WTC11 (cell line): ENCODE measurements around the gene CLDN34. TPM values are rescaled to one million over a fixed set of nuclear protein-coding genes. Genes with fewer than 3 reads are reported as not detected.

Source experiments
- ATAC-seq: fragments of 200-7000 bp; cut with Tn5 transposase; 2 replicates; pipeline ENCODE4 v1.10.0; 2021; ENCODE audit warnings: mild to moderate bottlenecking, moderate library complexity
- CTCF ChIA-PET: fragments of 300-600 bp; sonication (Branson Sonifier 250); formaldehyde crosslinking; loops from one replicate; lab custom pipeline; 2021; ENCODE audit warnings: antibody characterized with exemption; lab: Charles Lee
- POLR2A ChIA-PET: fragments of 350-600 bp; sonication (Branson Sonifier 250); formaldehyde crosslinking; loops from one replicate; lab custom pipeline; 2021; ENCODE audit warnings: antibody characterized with exemption; lab: Charles Lee
- DNase-seq: peaks from one replicate; pipeline ENCODE4 v3.0.0; 2021; ENCODE audit warnings: low spot score
- H3K27ac Mint-ChIP-seq: 2 replicates; pipeline ENCODE4 v1.8.0; 2021; ENCODE audit warnings: mixed read lengths
- H3K27me3 Mint-ChIP-seq: 2 replicates; pipeline ENCODE4 v1.8.0; 2021; ENCODE audit warnings: low read depth, mild to moderate bottlenecking, moderate library complexity, mixed read lengths
- H3K36me3 Mint-ChIP-seq: 2 replicates; pipeline ENCODE4 v1.8.0; 2021; ENCODE audit warnings: mixed read lengths
- H3K4me1 Mint-ChIP-seq: 2 replicates; pipeline ENCODE4 v1.8.0; 2022; ENCODE audit warnings: mixed read lengths
- H3K4me3 Mint-ChIP-seq: 2 replicates; pipeline ENCODE4 v1.8.0; 2021; ENCODE audit warnings: mild to moderate bottlenecking, moderate library complexity, mixed read lengths
- H3K9me3 Mint-ChIP-seq: 2 replicates; pipeline ENCODE4 v1.8.0; 2021; ENCODE audit warnings: mixed read lengths
- CREM ChIP-seq: sonication (generic); formaldehyde crosslinking; IDR thresholded peaks from 2 replicates; pipeline ENCODE4 v1.8.1; 2022; ENCODE audit warnings: mild to moderate bottlenecking, missing genetic modification reagents, moderate library complexity
- E2F1 ChIP-seq: sonication (generic); formaldehyde crosslinking; IDR thresholded peaks from 2 replicates; pipeline ENCODE4 v1.8.0; 2022; ENCODE audit warnings: mild to moderate bottlenecking, missing genetic modification reagents
- ELF4 ChIP-seq: sonication (generic); formaldehyde crosslinking; IDR thresholded peaks from 2 replicates; pipeline ENCODE4 v1.8.1; 2022; ENCODE audit warnings: low read depth, mild to moderate bottlenecking, moderate library complexity, missing genetic modification reagents
- EMX1 ChIP-seq: fragments of 250-450 bp; sonication (Bioruptor Pico); IDR thresholded peaks from 2 replicates; pipeline ENCODE4 v1.8.0; 2021; ENCODE audit warnings: mild to moderate bottlenecking
- ERG ChIP-seq: fragments of 250-450 bp; sonication (Bioruptor Pico); IDR thresholded peaks from 2 replicates; pipeline ENCODE4 v1.8.0; 2021; ENCODE audit warnings: mild to moderate bottlenecking
- ESRRA ChIP-seq: sonication (generic); formaldehyde crosslinking; IDR thresholded peaks from 2 replicates; pipeline ENCODE4 v1.8.1; 2022; ENCODE audit warnings: mild to moderate bottlenecking, missing genetic modification reagents, borderline replicate concordance
- HMGA2 ChIP-seq: fragments of 250-450 bp; sonication (Bioruptor Pico); IDR thresholded peaks from 2 replicates; pipeline ENCODE4 v1.4.0; 2021; ENCODE audit warnings: mild to moderate bottlenecking, moderate library complexity
- JUN ChIP-seq: sonication (generic); formaldehyde crosslinking; IDR thresholded peaks from 2 replicates; pipeline ENCODE4 v1.8.0; 2023; ENCODE audit warnings: mild to moderate bottlenecking, missing genetic modification reagents
- MYBL2 ChIP-seq: sonication (generic); formaldehyde crosslinking; IDR thresholded peaks from 2 replicates; pipeline ENCODE4 v1.8.1; 2023; ENCODE audit warnings: mild to moderate bottlenecking, moderate library complexity, missing genetic modification reagents
- NFYB ChIP-seq: sonication (generic); formaldehyde crosslinking; conservative IDR thresholded peaks from 2 replicates; pipeline ENCODE4 v1.8.0; 2022; ENCODE audit warnings: low read depth, missing genetic modification reagents
- PREB ChIP-seq: sonication (generic); formaldehyde crosslinking; IDR thresholded peaks from 2 replicates; pipeline ENCODE4 v1.8.1; 2022; ENCODE audit warnings: mild to moderate bottlenecking, missing genetic modification reagents, moderate library complexity, borderline replicate concordance
- SMAD3 ChIP-seq: sonication (generic); formaldehyde crosslinking; IDR thresholded peaks from 2 replicates; pipeline ENCODE4 v1.8.0; 2022; ENCODE audit warnings: missing genetic modification reagents, mild to moderate bottlenecking, borderline replicate concordance
- SMAD4 ChIP-seq: sonication (generic); formaldehyde crosslinking; IDR thresholded peaks from 2 replicates; pipeline ENCODE4 v1.8.0; 2022; ENCODE audit warnings: mild to moderate bottlenecking, missing genetic modification reagents
- SOX15 ChIP-seq: fragments of 250-450 bp; sonication (Bioruptor Pico); IDR thresholded peaks from 2 replicates; pipeline ENCODE4 v1.9.0; 2021; ENCODE audit warnings: mild to moderate bottlenecking
- ZNF219 ChIP-seq: sonication (generic); formaldehyde crosslinking; IDR thresholded peaks from 2 replicates; pipeline ENCODE4 v1.8.0; 2023; ENCODE audit warnings: missing genetic modification reagents, mild to moderate bottlenecking, borderline replicate concordance
- ZNF263 ChIP-seq: sonication (generic); formaldehyde crosslinking; IDR thresholded peaks from 2 replicates; pipeline ENCODE4 v1.8.1; 2022; ENCODE audit warnings: low read depth, mild to moderate bottlenecking, moderate library complexity, missing genetic modification reagents
- ZNF671 ChIP-seq: fragments of 250-450 bp; sonication (Bioruptor Pico); IDR thresholded peaks from 2 replicates; pipeline ENCODE4 v1.8.0; 2021; ENCODE audit warnings: mild to moderate bottlenecking
- total RNA-seq: library from RNA; stranded (reverse); gene quantifications from 3 replicates; pipeline ENCODE4 v1.2.3, GENCODE V29; 2021
- TF ChIP-seq, protein P1 (sequence below): sonication (generic); formaldehyde crosslinking; conservative IDR thresholded peaks from 2 replicates; pipeline ENCODE4 v1.8.1; 2022; ENCODE audit warnings: mild to moderate bottlenecking, missing genetic modification reagents
- TF ChIP-seq, protein P2 (sequence below): sonication (generic); formaldehyde crosslinking; IDR thresholded peaks from 2 replicates; pipeline ENCODE4 v1.8.1; 2022; ENCODE audit warnings: low read depth, missing genetic modification reagents, borderline replicate concordance
- TF ChIP-seq, protein P3 (sequence below): sonication (generic); formaldehyde crosslinking; IDR thresholded peaks from 2 replicates; pipeline ENCODE4 v1.8.1; 2023; ENCODE audit warnings: mild to moderate bottlenecking, missing genetic modification reagents, borderline replicate concordance
- TF ChIP-seq, protein P4 (sequence below): sonication (generic); formaldehyde crosslinking; IDR thresholded peaks from 2 replicates; pipeline ENCODE4 v1.8.1; 2023; ENCODE audit warnings: mild to moderate bottlenecking, missing genetic modification reagents, moderate library complexity
- TF ChIP-seq, protein P5 (sequence below): sonication (generic); formaldehyde crosslinking; IDR thresholded peaks from 2 replicates; pipeline ENCODE4 v1.8.0; 2022; ENCODE audit warnings: mild to moderate bottlenecking, missing genetic modification reagents

Gene CLDN34
- total RNA-seq, 1 experiment from 2014 or later: 0.52 TPM

DNA sequence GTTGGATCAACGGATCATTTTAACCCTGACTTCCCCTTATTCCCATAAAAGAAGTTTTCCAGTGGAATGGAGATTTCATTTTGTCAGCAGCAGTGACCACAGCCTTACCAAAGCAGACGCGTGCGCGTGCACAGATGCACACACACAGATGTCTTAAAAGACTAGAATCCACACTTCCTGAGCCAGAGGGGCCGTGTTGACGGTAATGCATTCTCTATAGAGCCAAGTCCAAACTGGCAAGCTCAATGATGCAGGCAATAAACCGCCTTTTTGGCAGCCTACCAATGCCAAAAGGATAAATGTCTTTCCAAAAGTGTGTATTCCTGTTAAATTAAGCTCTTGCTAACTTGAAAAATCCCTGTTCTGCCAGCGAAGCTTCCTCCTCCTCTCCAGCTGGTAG is 18.8 kb upstream of the CLDN34 start (continued):
- TF ChIP-seq SOX15 (CRISPR knock-in tag) (no peak), ELF4 (CRISPR knock-in tag) (no peak), JUN (CRISPR knock-in tag) (no peak)

DNA sequence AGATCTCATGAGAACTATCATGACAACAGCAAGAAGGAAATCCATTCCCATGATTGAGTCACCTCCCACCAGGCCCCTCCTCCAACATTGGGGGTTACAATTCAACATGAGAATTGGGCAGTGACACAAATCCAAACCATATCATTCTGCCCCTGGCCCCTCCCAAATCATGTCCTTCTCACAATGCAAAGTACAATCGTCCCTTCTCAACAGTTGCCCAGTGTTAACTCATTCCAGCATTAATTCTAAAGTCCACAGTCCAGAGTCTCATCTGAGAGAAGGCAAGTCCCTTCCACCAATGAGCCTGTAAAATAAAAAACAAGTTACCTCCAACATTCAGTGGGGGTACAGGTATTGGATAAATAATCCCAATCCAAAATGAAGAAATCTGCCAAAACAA is 14.9 kb upstream of the CLDN34 start:
- ATAC-seq (no peak), DNase-seq (no peak)
- peaks cover 30% of the 10 kb centered on the region for H3K36me3 Mint-ChIP-seq
- H3K27me3 Mint-ChIP-seq: no peaks in the 10 kb centered on the region
- no peak for TF ChIP-seq CREM
- TF ChIP-seq, protein P1, sequence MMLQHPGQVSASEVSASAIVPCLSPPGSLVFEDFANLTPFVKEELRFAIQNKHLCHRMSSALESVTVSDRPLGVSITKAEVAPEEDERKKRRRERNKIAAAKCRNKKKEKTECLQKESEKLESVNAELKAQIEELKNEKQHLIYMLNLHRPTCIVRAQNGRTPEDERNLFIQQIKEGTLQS (CRISPR knock-in tag): no peak
- no peak for TF ChIP-seq MYBL2 (CRISPR knock-in tag)
- TF ChIP-seq, protein P2, sequence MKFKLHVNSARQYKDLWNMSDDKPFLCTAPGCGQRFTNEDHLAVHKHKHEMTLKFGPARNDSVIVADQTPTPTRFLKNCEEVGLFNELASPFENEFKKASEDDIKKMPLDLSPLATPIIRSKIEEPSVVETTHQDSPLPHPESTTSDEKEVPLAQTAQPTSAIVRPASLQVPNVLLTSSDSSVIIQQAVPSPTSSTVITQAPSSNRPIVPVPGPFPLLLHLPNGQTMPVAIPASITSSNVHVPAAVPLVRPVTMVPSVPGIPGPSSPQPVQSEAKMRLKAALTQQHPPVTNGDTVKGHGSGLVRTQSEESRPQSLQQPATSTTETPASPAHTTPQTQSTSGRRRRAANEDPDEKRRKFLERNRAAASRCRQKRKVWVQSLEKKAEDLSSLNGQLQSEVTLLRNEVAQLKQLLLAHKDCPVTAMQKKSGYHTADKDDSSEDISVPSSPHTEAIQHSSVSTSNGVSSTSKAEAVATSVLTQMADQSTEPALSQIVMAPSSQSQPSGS (CRISPR knock-in tag): no peak
- no peak for TF ChIP-seq SOX15 (CRISPR knock-in tag)
- no peak for TF ChIP-seq ESRRA (CRISPR knock-in tag)
- TF ChIP-seq HMGA2 (CRISPR knock-in tag): no peak
- TF ChIP-seq ELF4 (CRISPR knock-in tag): no peak
- TF ChIP-seq, protein P3, sequence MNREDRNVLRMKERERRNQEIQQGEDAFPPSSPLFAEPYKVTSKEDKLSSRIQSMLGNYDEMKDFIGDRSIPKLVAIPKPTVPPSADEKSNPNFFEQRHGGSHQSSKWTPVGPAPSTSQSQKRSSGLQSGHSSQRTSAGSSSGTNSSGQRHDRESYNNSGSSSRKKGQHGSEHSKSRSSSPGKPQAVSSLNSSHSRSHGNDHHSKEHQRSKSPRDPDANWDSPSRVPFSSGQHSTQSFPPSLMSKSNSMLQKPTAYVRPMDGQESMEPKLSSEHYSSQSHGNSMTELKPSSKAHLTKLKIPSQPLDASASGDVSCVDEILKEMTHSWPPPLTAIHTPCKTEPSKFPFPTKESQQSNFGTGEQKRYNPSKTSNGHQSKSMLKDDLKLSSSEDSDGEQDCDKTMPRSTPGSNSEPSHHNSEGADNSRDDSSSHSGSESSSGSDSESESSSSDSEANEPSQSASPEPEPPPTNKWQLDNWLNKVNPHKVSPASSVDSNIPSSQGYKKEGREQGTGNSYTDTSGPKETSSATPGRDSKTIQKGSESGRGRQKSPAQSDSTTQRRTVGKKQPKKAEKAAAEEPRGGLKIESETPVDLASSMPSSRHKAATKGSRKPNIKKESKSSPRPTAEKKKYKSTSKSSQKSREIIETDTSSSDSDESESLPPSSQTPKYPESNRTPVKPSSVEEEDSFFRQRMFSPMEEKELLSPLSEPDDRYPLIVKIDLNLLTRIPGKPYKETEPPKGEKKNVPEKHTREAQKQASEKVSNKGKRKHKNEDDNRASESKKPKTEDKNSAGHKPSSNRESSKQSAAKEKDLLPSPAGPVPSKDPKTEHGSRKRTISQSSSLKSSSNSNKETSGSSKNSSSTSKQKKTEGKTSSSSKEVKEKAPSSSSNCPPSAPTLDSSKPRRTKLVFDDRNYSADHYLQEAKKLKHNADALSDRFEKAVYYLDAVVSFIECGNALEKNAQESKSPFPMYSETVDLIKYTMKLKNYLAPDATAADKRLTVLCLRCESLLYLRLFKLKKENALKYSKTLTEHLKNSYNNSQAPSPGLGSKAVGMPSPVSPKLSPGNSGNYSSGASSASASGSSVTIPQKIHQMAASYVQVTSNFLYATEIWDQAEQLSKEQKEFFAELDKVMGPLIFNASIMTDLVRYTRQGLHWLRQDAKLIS (CRISPR knock-in tag): no peak
- no peak for TF ChIP-seq E2F1
- no peak for TF ChIP-seq ERG (CRISPR knock-in tag)
- TF ChIP-seq SMAD4: no peak
- no peak for TF ChIP-seq SMAD3 (CRISPR knock-in tag)
- no peak for TF ChIP-seq EMX1
- no peak for TF ChIP-seq ZNF263 (CRISPR knock-in tag)
- no peak for TF ChIP-seq ZNF671
- no peak for TF ChIP-seq ZNF219 (CRISPR knock-in tag)
- no peaks in the 10 kb centered on the region for H3K4me1 Mint-ChIP-seq
- H3K4me3 Mint-ChIP-seq: no peak overlapping the region
- ChIA-PET CTCF (no interaction called here), POLR2A (no interaction called here)
- H3K9me3 Mint-ChIP-seq: peaks cover 18% of the 10 kb centered on the region
- H3K27ac Mint-ChIP-seq: no peak overlapping the region

DNA sequence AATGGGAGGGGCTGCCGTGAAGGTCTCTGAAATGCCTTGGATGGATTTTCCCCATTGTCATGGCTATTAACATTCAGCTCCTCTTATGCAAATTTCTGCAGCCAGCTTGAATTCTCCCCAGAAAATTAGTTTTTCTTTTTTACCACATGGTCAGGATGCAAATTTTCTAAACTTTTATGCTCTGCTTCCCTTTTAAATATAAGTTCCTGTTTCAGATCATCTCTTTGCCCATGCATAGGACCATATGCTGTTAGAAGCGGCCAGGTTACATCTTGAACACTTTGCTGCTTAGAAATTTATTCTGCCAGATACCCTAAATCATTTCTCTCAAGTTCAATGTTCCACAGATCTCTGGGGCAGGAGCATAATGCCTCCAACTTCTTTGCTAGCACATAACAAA is 13.8 kb upstream of the CLDN34 start:
- ATAC-seq (no peak), DNase-seq (no peak)
- Mint-ChIP-seq H3K9me3 (peaks cover 18% of the 10 kb centered on the region), H3K27me3 (no peaks in the 10 kb centered on the region), H3K4me1 (no peaks in the 10 kb centered on the region), H3K36me3 (peaks cover 23% of the 10 kb centered on the region), H3K27ac (no peak overlapping the region), H3K4me3 (no peak overlapping the region)
- POLR2A ChIA-PET: no interaction called here
- CTCF ChIA-PET: no interaction called here
- TF ChIP-seq PREB: no peak
- no peak for TF ChIP-seq EMX1
- no peak for TF ChIP-seq E2F1
- TF ChIP-seq, protein P4, sequence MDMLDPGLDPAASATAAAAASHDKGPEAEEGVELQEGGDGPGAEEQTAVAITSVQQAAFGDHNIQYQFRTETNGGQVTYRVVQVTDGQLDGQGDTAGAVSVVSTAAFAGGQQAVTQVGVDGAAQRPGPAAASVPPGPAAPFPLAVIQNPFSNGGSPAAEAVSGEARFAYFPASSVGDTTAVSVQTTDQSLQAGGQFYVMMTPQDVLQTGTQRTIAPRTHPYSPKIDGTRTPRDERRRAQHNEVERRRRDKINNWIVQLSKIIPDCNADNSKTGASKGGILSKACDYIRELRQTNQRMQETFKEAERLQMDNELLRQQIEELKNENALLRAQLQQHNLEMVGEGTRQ: no peak
- no peak for TF ChIP-seq NFYB
- TF ChIP-seq, protein P5, sequence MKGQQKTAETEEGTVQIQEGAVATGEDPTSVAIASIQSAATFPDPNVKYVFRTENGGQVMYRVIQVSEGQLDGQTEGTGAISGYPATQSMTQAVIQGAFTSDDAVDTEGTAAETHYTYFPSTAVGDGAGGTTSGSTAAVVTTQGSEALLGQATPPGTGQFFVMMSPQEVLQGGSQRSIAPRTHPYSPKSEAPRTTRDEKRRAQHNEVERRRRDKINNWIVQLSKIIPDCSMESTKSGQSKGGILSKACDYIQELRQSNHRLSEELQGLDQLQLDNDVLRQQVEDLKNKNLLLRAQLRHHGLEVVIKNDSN (CRISPR knock-in tag): no peak
- TF ChIP-seq HMGA2 (CRISPR knock-in tag): no peak
